Measurements from ENCODE around the gene PHTF2.

GRCh38 chr7:77989981-77990566 is 191.5 kb downstream of the PHTF2 start:
- TF ChIP-seq CTCF (IDR thresholded peaks at IDR 0.05) (peak; percentile 57), EZH2 (IDR thresholded peaks at IDR 0.05) (no peak), EZH2phosphoT487 (IDR thresholded peaks at IDR 0.05) (no peak)
